GM18907 (cell line): ENCODE results near the gene CLC.

Experiments
- ATAC-seq: cut with Tn5 transposase; IDR thresholded peaks from one replicate; pipeline ENCODE4 v1.9.1; 2021; ENCODE audit warnings: mild to moderate bottlenecking, moderate library complexity; ENCODE audit not compliant: unreplicated experiment

Gene CLC

DNA sequence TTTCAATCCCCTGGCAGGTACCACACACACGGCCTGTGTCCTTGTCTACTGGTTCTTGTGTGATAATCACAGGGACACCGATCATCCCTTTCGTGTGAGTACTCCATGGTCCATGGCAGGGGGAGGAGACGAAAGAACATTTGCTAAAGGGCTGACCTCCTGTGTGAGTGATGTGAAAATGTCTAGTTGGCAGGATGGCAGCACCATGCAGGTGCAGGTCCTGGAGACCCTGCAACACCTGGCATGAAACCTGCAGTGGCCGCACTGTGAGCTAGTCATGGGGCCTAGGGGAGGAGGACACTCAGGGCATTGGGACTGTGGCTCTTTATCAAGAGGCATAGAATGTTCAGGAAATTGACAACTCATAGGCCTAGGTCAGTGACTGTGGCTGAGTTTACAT is 56.4 kb downstream of the CLC start:
- no peak for ATAC-seq
